Fibroblast of upper back skin (primary cell): ENCODE measurements around the gene PCDH20.
"Not testable (repeated sequence)": the region's sequence is repeated elsewhere in the genome, so short reads cannot be mapped to it uniquely, and the experiment has no call there.

Experiments used
- DNase-seq: peaks from one replicate; pipeline ENCODE4 v3.0.0-alpha.2; 2013

The PCDH20 gene, protein sequence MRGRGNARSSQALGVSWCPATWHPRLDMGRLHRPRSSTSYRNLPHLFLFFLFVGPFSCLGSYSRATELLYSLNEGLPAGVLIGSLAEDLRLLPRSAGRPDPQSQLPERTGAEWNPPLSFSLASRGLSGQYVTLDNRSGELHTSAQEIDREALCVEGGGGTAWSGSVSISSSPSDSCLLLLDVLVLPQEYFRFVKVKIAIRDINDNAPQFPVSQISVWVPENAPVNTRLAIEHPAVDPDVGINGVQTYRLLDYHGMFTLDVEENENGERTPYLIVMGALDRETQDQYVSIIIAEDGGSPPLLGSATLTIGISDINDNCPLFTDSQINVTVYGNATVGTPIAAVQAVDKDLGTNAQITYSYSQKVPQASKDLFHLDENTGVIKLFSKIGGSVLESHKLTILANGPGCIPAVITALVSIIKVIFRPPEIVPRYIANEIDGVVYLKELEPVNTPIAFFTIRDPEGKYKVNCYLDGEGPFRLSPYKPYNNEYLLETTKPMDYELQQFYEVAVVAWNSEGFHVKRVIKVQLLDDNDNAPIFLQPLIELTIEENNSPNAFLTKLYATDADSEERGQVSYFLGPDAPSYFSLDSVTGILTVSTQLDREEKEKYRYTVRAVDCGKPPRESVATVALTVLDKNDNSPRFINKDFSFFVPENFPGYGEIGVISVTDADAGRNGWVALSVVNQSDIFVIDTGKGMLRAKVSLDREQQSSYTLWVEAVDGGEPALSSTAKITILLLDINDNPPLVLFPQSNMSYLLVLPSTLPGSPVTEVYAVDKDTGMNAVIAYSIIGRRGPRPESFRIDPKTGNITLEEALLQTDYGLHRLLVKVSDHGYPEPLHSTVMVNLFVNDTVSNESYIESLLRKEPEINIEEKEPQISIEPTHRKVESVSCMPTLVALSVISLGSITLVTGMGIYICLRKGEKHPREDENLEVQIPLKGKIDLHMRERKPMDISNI

DNA sequence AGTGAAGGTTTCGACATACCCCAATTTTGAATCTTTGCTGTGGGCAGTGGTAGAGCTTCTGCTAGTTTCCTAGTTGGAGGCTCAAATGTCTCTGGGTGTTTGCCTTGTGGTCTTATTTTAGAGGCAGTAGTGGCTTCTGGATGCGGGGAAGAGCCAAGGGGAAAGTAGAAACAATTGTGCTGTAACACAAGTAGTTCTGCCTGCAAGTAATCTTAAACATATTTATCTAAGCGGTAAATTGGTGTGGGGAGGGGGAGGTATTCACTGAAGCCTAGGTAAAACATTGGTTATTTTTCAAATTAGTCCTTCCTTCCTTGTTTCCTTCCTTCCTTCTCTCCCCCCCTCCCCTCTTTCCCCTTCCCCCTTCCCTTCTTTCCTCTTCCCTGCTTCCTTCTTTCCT lies at the start of gene PCDH20:
Gene PCDH20, minus strand, starts transcription at position 101 of the 400 bp plus-strand sequence. CDS start 691 bp downstream, outside the sequence.
- DNase-seq: no peak

DNA sequence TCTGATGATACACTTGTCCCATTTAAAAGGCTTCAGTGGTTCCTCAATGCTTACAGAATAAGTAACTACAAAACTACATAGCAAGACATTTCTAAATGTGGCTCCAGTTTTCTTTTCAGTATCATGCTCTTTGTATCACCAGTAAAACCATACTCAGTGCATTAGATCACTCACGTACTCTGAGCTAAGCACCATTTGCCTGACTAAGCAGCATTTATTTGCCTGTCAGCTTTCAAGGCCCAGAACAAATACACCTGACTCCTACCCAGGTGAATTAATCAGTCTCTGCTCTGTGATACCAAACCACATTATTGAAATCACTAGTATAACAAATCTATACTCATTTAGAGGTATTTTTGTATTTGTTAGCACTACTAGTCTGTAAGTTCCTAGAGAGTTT lies 47.4 kb upstream of the PCDH20 start:
- no peak for DNase-seq

DNA sequence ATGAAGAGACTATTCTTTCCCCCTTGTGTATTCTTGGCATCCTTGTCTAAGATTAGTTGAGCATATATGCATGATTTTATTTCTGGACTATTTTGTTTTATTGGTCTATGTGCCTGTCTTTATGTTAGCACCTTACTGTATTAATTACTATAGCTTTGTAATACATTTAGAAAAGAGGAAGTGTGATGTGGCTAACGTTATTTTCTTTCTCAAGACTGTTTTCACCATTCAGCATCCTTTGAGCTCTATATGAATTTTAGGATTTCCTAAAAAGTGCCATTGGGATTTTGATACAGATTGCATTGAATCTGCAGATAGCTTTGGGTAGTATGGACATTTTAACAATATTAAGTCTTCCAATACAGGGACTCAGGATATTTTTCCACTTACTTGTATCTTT lies 37.5 kb upstream of the PCDH20 start:
- DNase-seq: no peak

DNA sequence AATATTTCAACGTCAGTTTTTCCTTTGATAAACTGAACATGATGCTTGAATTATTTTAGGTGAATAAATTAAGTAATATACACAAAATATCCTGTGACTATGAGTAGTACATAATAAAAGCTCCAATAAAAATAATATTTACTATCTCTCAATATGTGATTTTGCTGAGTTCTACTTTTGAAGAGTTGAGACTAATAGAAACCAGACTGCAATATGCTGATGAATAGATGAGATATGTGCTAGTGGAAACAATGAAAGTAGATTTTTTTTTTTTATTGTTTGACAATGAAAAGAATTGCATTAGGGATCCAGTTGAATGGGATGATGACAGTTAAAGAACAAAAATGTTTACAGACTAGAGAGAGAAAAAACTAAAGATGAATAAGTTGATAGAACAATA lies 16.4 kb upstream of the PCDH20 start:
- DNase-seq: no peak

DNA sequence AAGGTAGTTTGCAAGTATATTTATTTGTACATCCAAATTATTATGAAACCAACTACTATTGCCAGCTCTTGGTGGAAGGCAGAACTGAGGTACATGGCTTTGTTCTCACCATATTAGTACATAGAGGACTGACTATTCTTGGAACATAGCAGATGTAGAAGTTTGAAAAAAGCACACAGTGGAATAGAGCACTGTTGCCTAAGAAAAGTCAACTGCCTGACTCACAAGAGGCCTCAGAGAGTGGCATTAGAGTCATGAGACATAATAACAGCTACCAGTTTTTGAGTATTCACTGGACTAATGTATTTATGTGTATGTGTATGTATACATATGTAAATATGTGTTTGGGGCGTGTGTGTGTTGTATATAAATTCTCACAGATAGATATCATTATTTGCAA lies 8.3 kb upstream of the PCDH20 start:
- no peak for DNase-seq

DNA sequence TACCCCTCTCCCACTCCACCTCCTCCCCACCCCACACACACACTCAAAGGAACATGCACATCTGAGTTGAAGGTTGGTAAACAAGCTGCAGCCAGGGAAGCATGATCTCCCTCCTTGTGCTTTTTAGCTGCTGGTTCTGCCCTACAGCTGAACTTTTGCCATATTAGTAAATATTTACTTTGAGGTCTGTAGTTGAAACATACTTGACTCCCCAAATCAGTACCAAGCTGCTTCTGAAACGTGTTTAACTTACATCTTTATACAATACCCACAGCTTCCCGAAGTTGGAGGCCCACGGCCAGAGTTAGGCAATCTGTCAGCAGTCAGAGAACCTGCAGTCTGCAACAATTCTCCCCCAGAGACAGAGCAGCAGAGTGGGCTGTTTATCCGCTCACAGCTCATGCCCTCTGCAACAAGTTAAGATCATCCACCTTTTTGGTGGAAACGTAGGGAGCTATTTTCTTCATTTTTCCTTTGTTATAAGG lies 1.5 kb upstream of the PCDH20 start:
- no peak for DNase-seq

DNA sequence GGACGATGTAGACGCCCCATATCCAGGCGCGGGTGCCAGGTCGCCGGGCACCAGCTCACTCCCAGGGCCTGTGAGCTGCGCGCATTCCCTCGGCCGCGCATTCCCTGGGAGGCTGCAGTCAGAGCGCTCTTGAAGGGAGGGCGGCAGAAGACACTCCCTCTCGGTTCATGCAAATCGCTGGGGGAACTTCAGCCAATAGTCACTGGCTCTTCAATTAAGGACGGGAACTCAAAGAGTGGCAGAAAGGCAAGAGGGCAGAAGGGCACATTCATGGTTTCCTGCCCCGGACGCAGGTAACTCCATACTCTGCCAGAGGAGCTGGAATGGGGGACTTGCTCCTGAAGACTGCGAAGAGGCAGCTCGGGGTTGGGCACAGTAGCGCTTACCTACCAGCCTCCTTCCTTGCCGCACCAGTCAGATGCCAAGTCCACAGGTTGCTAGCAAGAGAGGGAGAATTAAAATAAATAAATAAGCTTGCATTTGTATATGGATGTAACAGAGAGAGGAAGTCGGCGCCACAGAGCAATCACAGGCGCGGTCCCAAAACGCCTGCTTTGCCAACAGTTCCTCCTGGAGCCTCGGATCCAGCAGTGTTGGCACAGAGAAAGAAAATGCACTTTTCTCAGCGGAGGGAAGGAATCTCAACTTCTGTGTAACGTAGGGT lies 459 bp downstream of the PCDH20 start:
- no peak for DNase-seq

DNA sequence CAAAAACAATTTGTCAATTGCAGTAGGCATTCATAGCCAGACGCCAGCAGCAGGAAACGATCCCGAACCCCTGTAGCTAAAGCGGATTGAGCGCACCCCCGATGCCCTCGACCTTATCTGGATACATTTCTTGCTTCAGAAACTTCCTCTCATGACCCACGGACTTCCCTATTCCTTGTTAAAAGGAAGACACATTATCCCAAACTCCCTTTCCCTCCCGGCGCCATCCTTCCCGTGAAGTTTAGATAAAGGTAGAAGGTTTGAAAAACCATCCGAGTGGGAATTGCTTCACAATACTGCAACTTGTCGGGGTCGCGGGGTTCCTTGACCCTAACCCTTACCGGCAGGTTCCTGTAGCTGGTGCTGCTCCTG lies 977 bp downstream of the PCDH20 start:
- no peak for DNase-seq

DNA sequence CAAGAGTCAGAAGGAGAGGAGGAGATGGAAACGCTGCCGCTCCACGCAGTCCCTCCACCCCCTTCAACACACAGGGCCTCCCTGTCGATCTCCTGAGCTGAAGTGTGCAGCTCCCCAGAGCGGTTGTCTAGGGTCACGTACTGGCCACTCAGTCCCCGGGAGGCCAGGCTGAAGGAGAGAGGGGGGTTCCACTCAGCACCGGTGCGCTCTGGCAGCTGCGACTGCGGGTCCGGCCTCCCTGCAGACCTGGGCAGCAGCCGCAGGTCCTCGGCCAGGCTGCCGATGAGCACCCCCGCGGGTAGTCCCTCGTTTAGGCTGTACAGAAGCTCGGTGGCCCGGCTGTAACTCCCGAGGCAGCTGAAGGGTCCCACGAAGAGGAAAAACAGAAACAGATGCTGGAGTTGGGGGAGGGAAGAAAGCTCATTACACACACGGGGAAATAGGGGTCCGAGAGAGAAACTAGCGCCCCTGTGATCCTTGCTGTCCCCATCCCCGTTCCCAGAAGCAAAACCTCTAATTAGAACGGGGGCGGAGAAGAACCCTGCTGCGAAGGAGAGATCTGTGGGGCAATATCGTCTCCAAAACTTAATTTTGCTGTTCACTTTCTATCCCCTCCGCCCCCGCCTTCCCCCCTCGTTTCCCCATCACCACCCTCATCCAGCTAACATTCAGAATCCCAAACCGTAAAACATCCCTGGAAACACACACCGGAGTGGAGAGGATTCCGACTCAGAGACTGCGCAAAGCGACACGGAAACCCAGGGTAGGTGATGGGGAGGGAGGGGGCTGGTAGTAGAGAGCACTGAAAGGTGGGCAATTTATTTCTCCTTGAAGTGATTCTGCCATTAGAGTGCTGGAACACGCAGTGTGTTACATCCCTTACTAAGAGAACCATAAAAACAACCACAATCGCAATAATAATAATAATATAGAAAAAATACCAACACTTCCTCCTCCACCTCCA lies 1.8 kb downstream of the PCDH20 start:
- no peak for DNase-seq

DNA sequence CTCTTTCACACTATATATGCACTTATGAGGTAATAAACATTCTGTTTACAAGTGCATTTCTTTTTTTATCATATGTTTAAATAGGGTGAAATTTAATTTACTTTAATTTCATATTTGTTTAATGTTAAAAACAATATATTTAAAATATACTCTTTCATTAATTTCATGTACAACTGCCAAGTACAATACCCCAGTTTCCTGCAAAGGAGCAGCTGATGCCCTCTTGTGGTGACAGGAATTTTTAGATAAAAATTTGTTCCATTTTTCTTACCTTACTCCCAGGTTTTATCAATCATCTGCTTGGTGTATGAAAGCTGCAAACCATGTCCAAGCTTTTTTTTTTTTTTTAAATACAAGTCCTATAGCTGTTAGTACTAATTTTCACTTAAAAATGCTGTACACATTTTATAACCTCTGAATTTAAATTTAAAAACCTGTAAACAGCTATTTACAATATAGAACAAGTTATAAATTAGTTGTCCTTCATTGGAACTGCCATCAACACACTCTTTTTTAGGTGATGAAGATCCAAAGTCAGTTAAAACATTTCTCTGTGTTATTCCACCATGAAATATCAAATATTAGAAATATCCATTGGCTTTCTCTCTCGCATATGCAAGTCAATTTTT lies 4.9 kb downstream of the PCDH20 start:
- peak; percentile 6 for DNase-seq

DNA sequence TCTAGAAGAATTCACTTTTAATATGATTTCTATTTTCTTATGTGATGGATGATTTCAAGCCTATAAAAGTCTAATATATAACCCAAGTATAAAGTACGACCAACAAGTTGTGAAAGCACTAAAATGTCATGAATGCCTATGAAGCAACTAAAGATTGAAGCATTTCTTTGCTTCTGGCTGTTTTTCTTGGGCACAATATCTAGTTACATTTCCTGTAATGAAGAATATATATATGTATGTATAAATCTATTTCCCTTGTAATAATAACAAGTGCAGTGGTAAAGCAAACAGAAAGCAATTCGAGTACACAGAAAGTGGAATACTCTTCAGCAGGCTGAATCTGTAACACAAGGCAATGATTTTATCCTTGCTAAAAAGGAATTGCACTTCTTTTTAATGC lies 5.4 kb downstream of the PCDH20 start:
- DNase-seq: no peak

DNA sequence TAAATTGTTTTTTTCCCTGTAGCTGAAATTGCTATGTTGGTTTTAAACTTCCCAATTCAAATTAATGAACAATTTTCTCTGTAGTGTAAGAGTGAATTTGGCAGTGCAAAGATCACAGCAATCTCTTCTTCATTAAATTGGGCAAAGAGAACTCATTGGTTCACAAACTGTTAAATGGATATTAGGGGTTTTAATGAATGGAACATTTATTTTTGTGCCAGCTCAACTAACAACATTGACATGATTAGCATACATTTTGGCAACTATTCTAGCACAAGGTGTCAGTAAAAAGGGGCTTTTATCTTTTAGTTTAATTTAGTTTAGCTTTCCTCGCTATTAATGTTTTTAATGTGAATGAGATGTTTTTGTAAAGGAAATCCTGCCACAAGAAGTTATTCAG lies 7.1 kb downstream of the PCDH20 start:
- no peak for DNase-seq

DNA sequence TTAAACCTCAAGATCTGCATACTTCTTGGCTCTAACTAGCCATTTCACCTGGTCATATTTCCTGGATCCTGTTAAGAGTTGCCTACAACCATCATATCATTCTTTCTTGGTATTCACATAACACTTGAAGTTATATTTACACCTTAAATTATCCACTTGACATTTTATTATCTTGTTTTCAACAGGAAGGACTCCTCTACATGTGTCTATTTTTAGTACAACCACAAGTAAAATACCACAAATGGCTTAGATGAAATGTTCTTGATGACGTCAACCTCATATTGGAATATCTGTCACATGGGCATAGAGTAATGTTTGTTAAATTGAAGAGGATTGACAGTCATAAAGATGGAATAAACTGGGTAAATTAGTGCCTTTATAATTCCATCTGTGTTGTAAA lies 9.4 kb downstream of the PCDH20 start:
- no peak for DNase-seq

DNA sequence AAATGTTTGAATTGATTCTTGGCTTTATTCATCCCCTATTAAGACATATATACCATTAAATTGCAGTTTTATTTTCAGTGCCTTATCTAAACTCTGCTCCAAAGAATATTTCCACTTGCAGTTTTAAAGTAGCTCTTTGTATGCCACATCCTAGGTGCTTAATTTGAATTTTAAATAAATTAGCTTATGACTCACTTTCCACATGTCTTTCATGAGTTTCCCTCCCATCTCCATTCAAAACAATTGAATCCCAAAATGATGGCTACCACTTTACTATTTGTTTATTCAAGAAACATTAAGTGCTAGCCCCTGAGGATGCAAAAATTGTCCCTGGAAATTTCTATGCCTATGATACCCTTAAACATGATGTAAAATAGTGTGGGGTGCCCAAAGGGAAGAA lies 19.5 kb downstream of the PCDH20 start:
- DNase-seq: no peak

DNA sequence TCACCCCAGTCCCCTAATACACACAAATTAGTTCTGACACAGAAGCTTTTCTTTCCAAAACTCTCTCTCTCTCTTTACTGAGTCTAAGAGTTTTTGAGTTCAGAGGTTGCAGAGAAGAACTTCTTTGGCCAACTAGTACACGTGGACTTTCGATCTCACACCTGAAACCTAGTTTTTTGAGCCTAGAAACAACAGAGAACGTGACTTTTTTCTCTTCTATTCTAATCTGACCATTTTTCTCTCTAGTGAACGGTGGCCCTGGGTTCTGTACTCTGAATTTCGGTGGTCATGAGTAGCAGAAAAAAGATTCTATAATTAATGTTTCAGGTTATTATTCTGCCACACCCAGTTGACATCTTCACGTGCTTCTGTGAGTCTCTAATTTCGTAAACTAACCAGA lies 24.2 kb downstream of the PCDH20 start:
- no peak for DNase-seq

DNA sequence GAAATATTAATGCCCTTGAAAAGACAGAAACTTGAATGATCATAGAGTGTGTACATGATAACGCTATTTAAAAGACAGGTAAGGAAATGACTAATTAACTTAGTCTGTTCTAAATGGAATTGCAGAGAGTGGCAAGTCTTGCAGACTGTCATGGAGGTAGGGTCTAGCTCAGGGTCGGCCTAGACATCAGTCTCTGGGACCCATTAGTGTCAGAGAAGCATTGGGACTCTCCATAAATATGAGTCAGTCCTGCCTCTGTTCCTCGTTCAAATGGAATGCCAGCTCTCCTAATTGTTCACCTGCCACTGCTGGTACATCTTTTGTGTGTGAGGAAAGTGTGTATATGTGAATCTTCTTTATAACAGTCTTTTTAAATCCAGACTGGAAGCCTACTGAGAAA lies 28.0 kb downstream of the PCDH20 start:
- no peak for DNase-seq

DNA sequence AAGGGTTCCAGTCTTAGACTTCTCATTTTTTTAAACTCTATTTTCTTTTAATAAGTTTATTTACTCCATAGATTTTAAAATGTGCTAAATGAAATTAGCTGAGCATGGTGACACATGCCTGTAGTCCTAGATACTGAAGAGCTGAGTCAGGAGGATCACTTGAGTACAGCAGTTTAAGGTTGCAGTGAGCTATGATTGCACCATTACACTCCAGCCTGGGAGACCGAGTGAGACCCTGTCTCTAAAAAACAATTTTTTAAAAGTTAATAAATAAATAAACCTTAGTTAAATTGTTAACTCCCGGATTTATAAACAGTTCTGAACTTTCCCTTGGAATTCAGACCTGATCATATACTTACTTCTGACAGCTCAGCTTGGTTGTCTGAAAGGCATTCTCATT lies 32.5 kb downstream of the PCDH20 start:
- no peak for DNase-seq

DNA sequence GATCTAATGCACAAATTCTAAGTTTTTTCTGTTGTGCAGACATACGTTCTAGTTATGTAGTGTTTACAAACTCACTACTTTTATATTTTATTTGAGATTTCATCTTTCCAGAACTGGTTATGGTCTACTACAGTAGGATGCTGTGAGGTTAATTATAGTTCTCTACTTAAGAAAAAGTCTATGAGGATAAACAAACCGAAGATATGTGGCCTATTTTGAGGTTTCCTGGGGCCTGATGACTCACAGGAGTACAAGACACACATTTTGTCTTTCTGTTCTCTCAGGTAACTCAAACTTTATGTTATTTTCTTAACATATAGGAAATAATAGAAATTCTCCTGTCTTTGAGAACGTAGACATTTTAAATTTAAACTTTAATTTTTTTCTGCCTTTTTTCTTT lies 45.1 kb downstream of the PCDH20 start:
- DNase-seq: no peak

DNA sequence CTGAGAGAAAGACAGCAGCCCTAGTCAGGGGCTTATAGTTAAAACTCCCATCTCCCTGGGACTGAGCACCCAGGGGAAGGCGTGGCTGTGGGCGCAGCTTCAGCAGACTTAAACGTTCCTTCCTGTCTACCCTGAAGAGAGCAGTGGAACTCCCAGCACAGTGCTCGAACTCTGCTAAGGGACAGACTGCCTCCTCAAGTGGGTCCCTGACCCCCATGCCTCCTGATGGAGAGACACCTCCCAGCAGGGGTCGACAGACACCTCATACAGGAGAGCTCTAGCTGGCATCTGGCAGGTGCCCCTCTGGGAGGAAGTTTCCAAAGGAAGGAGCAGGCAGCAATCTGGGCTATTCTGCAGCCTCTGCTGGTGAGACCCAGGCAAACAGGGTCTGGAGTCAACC lies 51.0 kb downstream of the PCDH20 start:
- not testable (repeated sequence) for DNase-seq

DNA sequence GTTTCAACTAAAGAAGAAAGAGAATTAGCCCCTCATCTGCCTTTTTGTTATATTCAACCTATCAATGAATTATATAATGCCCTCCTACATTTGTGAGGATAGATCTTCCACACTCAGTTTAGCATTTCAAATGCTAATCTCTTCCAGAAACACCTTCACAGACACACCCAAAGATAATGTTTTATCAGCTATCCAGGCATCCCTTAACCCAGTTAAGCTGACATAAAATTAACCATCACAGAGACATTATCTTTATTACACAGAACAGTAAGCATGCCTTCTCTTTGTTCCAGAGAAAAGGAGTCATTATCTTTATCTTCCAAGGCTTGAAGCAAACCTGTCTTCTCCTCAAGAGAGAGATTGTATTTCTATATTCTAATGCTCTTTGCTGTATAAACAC lies 53.1 kb downstream of the PCDH20 start:
- DNase-seq: no peak
